Measurements from ENCODE around the gene PPIP5K2. TPM values are rescaled to one million over a fixed set of nuclear protein-coding genes. Genes with fewer than 3 reads are reported as not detected.

The PPIP5K2 gene
- total RNA-seq, 1 donor from 2014 or later, result 66.3 TPM

DNA sequence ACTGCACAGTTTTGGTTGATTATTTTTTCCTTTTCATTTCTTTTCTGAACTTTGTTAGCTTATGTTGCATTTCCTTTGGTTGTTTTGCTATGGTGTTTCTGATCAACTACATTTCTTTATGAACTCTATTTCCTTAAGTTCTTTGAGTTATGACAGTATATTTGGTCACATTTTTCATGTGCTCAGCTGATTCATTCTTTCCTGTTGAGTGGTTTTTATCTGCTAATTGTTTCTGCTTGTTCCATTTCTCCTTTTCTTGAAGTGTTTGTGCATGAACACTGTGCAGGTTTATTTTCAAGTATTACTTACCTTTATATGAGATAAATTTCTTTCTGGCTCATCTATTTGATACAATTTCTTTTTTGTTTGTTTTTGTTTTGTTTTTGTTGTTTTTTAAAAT lies 87.6 kb downstream of the PPIP5K2 start:
- peaks cover 17% of the 10 kb centered on the region for H3K4me1 Mint-ChIP-seq (ENCODE audit: unreplicated experiment)
- H3K36me3 Mint-ChIP-seq (ENCODE audit: low read depth, unreplicated experiment), result peaks cover 12% of the 10 kb centered on the region
- peak overlapping the region; percentile 68 for H3K27ac Mint-ChIP-seq (ENCODE audit: unreplicated experiment)
- H3K9me3 Mint-ChIP-seq (ENCODE audit: unreplicated experiment), result no peaks in the 10 kb centered on the region
- no peak overlapping the region for H3K4me3 Mint-ChIP-seq (ENCODE audit: unreplicated experiment)
- no peak for DNase-seq (ENCODE audit: low spot score)
- TF ChIP-seq, protein P1, sequence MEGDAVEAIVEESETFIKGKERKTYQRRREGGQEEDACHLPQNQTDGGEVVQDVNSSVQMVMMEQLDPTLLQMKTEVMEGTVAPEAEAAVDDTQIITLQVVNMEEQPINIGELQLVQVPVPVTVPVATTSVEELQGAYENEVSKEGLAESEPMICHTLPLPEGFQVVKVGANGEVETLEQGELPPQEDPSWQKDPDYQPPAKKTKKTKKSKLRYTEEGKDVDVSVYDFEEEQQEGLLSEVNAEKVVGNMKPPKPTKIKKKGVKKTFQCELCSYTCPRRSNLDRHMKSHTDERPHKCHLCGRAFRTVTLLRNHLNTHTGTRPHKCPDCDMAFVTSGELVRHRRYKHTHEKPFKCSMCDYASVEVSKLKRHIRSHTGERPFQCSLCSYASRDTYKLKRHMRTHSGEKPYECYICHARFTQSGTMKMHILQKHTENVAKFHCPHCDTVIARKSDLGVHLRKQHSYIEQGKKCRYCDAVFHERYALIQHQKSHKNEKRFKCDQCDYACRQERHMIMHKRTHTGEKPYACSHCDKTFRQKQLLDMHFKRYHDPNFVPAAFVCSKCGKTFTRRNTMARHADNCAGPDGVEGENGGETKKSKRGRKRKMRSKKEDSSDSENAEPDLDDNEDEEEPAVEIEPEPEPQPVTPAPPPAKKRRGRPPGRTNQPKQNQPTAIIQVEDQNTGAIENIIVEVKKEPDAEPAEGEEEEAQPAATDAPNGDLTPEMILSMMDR (IDR thresholded peaks at IDR 0.05; ENCODE audit: unreplicated experiment), result no peak
- peaks cover 3% of the 10 kb centered on the region for H3K27me3 Mint-ChIP-seq (ENCODE audit: unreplicated experiment)

DNA sequence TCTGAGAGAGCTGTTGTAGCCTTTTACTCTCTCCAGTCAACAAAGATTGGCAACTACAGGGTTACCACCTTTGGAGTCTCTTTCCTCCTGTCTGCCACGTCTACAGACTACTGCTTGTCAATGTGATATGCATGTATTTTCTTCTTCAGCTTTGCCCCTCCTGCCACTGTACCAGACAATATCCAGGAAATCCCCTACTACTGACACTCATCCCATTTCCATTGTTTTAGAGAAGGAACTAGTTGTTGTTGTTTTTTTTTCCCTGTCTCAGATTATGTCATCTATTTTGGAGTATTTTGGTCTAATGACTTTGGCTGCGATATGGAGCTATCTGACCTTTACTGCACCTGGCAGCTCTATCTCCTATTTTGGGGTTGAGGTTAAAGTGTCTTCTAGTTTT lies 88.4 kb downstream of the PPIP5K2 start:
- TF ChIP-seq, protein P1 (IDR thresholded peaks at IDR 0.05; ENCODE audit: unreplicated experiment), result no peak
- H3K27me3 Mint-ChIP-seq (ENCODE audit: unreplicated experiment), result peaks cover 3% of the 10 kb centered on the region
- peaks cover 17% of the 10 kb centered on the region for H3K4me1 Mint-ChIP-seq (ENCODE audit: unreplicated experiment)
- peaks cover 12% of the 10 kb centered on the region for H3K36me3 Mint-ChIP-seq (ENCODE audit: low read depth, unreplicated experiment)
- peak overlapping the region; percentile 21 for H3K4me3 Mint-ChIP-seq (ENCODE audit: unreplicated experiment)
- peak overlapping the region; percentile 94 for H3K27ac Mint-ChIP-seq (ENCODE audit: unreplicated experiment)
- no peaks in the 10 kb centered on the region for H3K9me3 Mint-ChIP-seq (ENCODE audit: unreplicated experiment)
- no peak for DNase-seq (ENCODE audit: low spot score)

GRCh38 chr5:103209065-103209464 lies 89.0 kb downstream of the PPIP5K2 start:
- Mint-ChIP-seq H3K27me3 (ENCODE audit: unreplicated experiment) (peaks cover 3% of the 10 kb centered on the region), H3K4me1 (ENCODE audit: unreplicated experiment) (peaks cover 17% of the 10 kb centered on the region), H3K4me3 (ENCODE audit: unreplicated experiment) (no peak overlapping the region)

GRCh38 chr5:103210952-103211351 lies 90.9 kb downstream of the PPIP5K2 start:
- Mint-ChIP-seq H3K4me3 (ENCODE audit: unreplicated experiment) (no peak overlapping the region), H3K36me3 (ENCODE audit: low read depth, unreplicated experiment) (no peaks in the 10 kb centered on the region), H3K4me1 (ENCODE audit: unreplicated experiment) (peaks cover 17% of the 10 kb centered on the region), H3K27me3 (ENCODE audit: unreplicated experiment) (peaks cover 3% of the 10 kb centered on the region), H3K27ac (ENCODE audit: unreplicated experiment) (no peak overlapping the region), H3K9me3 (ENCODE audit: unreplicated experiment) (no peaks in the 10 kb centered on the region)
- DNase-seq (ENCODE audit: low spot score), result no peak
- TF ChIP-seq, protein P1 (IDR thresholded peaks at IDR 0.05; ENCODE audit: unreplicated experiment), result no peak

More at GRCh38 chr5:103209065-103209464, 89.0 kb downstream of the PPIP5K2 start:
- DNase-seq (ENCODE audit: low spot score), result no peak
- Mint-ChIP-seq H3K27ac (ENCODE audit: unreplicated experiment) (peak overlapping the region; percentile 94), H3K9me3 (ENCODE audit: unreplicated experiment) (no peaks in the 10 kb centered on the region), H3K36me3 (ENCODE audit: low read depth, unreplicated experiment) (peaks cover 12% of the 10 kb centered on the region)
- TF ChIP-seq, protein P1 (IDR thresholded peaks at IDR 0.05; ENCODE audit: unreplicated experiment), result no peak

- H3K4me1 Mint-ChIP-seq (ENCODE audit: unreplicated experiment), result peaks cover 21% of the 10 kb centered on the region
- DNase-seq (ENCODE audit: low spot score), result no peak
Measured at GRCh38 chr5:103211576-103212561, 91.8 kb downstream of the PPIP5K2 start.

More at GRCh38 chr5:103211576-103212561, 91.8 kb downstream of the PPIP5K2 start:
- H3K27me3 Mint-ChIP-seq (ENCODE audit: unreplicated experiment), result peaks cover 1% of the 10 kb centered on the region
- H3K27ac Mint-ChIP-seq (ENCODE audit: unreplicated experiment), result peak overlapping the region; percentile 62
- TF ChIP-seq, protein P1 (IDR thresholded peaks at IDR 0.05; ENCODE audit: unreplicated experiment), result no peak
- H3K9me3 Mint-ChIP-seq (ENCODE audit: unreplicated experiment), result no peaks in the 10 kb centered on the region
- no peaks in the 10 kb centered on the region for H3K36me3 Mint-ChIP-seq (ENCODE audit: low read depth, unreplicated experiment)
- no peak overlapping the region for H3K4me3 Mint-ChIP-seq (ENCODE audit: unreplicated experiment)
